Measurements from ENCODE around the gene TRIM32.

DNA sequence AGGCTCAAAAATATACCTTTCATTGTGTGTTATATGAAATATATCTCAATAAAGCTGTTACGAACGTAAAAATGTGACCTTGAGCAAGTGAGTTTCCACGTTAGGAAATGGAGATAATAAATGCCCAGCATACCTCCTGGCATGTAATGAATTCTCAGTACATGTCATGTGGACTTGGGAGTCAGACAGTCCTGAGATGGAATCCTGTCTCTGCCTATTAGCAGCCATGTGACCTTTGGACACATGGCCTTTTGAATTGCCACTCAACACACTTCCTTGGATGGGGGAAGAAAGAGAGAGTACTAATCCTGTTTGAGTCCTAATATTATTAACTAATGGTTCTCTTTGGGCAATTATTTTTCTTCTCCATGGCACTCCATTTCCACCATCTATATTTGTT lies 25.7 kb downstream of the TRIM32 start:
- TF ChIP-seq CTCF (conservative IDR thresholded peaks at IDR 0.05; ENCODE audit: low read length) (no peak), EZH2phosphoT487 (IDR thresholded peaks at IDR 0.05; ENCODE audit: borderline replicate concordance) (no peak)

All from Loucy (cell line).